Right lobe of liver (tissue), 6 donors: ENCODE results near the gene RCAN1. TPM values are rescaled to one million over a fixed set of nuclear protein-coding genes. Genes with fewer than 3 reads are reported as not detected.
A peak's percentile ranks its signal among the peaks of the same experiment; 100 is the strongest.

Experiments
- ATAC-seq, 4 donors: fragments of 200-7000 bp; cut with Tn5 transposase; one replicate each; pipeline ENCODE4 v1.9.1; 2020; ENCODE audit warnings: mild to moderate bottlenecking in 4 of 4, moderate library complexity in 4 of 4
- DNase-seq, 3 donors: peaks; one replicate each; pipeline ENCODE4 v3.0.0-alpha.2; 2020
- H3K27ac ChIP-seq, 3 donors: fragments of 200-600 bp; one replicate each; pipeline ENCODE4 v1.8.0; 2022
- H3K27me3 ChIP-seq, 2 donors: fragments of 200-600 bp; one replicate each; pipeline ENCODE4 v1.8.0; 2022
- H3K36me3 ChIP-seq, 4 donors: fragments of 200-600 bp; sonication (generic) in 1 of 4; one replicate each; pipeline versions ENCODE4 v1.5.1 to v1.8.0; 2017 to 2022; ENCODE audit warnings: control low read depth in 1 of 4
- H3K4me1 ChIP-seq, 4 donors: fragments of 200-600 bp; sonication (generic) in 1 of 4; one replicate each; pipeline versions ENCODE4 v1.5.1 to v1.8.0; 2017 to 2022; ENCODE audit warnings: control low read depth in 1 of 4
- H3K4me3 ChIP-seq, 3 donors: fragments of 200-600 bp; one replicate each; pipeline ENCODE4 v1.8.0; 2022
- H3K9me3 ChIP-seq, 4 donors: fragments of 200-600 bp; sonication (generic) in 1 of 4; one replicate each; pipeline versions ENCODE4 v1.5.1 to v1.8.0; 2017 to 2022; ENCODE audit warnings: control low read depth in 1 of 4
- CTCF ChIP-seq, 4 donors: fragments of 200-600 bp in 3 of 4; fragments of 450-650 bp in 1 of 4; IDR thresholded peaks; one replicate each; pipeline versions ENCODE4 v1.5.1 to v1.8.0; 2016 to 2022; ENCODE audit warnings: antibody characterized with exemption in 4 of 4, mild to moderate bottlenecking in 2 of 4
- POLR2A ChIP-seq: fragments of 450-650 bp; IDR thresholded peaks from one replicate; pipeline ENCODE4 v1.6.1; 2017; ENCODE audit warnings: antibody characterized with exemption, mild to moderate bottlenecking
- WGBS: methylation state at CpG from one replicate; pipeline ENCODE4 v1.1.6; 2018; ENCODE audit warnings: low coverage, low lambda C conversion rate; ENCODE audit not compliant: insufficient coverage; ENCODE audit errors: missing lambda C conversion rate; 5-methylcytosine and 5-hydroxymethylcytosine counted together
- intact Hi-C, 2 donors: fragments of 100-400 bp; cut with DNase I; formaldehyde crosslinking; loops; one replicate each; pipeline versions ENCODE4 v1.11.2 to v1.14.1; 2022
- total RNA-seq, 6 experiments: library from RNA; depleted of rRNA in 2 of 6; stranded (reverse); fragments of >200 nt in 2 of 6; fragmentation: NEBNext Ultra II Directional in 3 of 6; extraction: Animal tissue kit (Norgen Biotek cat#: 25700) in 3 of 6; gene quantifications; one replicate each; pipeline versions ENCODE4 v1.1.0 to v1.2.4, GENCODE V29; 2016 to 2023
- donor health status: DM: no; HTN: yes; CAD: no.
- donor health status: DM: no; HTN: no; CAD: no.
- donor health status: DM: no; HTN: no; CAD: no.
- donor health status: DM: no; HTN: yes; CAD: no.
- donor health status: DM: no; HTN: yes; CAD: no.

The RCAN1 gene
- total RNA-seq, 6 experiments from 2014 or later: 34.3 to 71.0 (median 55.4) TPM

GRCh38 chr21:34520281-34520680 is 94.6 kb downstream of the RCAN1 start:
- H3K27ac ChIP-seq: peak overlapping the region; percentile 86 to 97 (median 95)
- H3K4me3 ChIP-seq: peak overlapping the region; percentile 58 to 66 (median 59)
- H3K4me1 ChIP-seq: peaks cover 0 to 56% (median 19%) of the 10 kb centered on the region in 4 donors
- 55% methylated on average over 4 of the region's 6 CpGs for WGBS
- ATAC-seq: no peak
- H3K36me3 ChIP-seq: peaks cover 3 to 42% (median 11%) of the 10 kb centered on the region in 4 donors
- H3K27me3 ChIP-seq: no peaks in the 10 kb centered on the region
- intact Hi-C loops: no loop called here
- no peak for DNase-seq
- H3K9me3 ChIP-seq: no peaks in the 10 kb centered on the region
- TF ChIP-seq CTCF (IDR thresholded peaks at IDR 0.05): no peak
- no peak for TF ChIP-seq POLR2A

GRCh38 chr21:34519694-34520093 is 95.2 kb downstream of the RCAN1 start:
- H3K27ac ChIP-seq: peak overlapping the region; percentile 86 to 97 (median 95)
- H3K36me3 ChIP-seq: peaks cover 3 to 42% (median 11%) of the 10 kb centered on the region in 4 donors
- no peaks in the 10 kb centered on the region for H3K27me3 ChIP-seq
- no peak for DNase-seq
- intact Hi-C loops: no loop called here
- no peaks in the 10 kb centered on the region for H3K9me3 ChIP-seq
- no peak for ATAC-seq
- peak overlapping the region in 2 of 3 donors; percentile 59 to 66 for H3K4me3 ChIP-seq
- H3K4me1 ChIP-seq: peaks cover 0 to 56% (median 19%) of the 10 kb centered on the region in 4 donors
- TF ChIP-seq CTCF (IDR thresholded peaks at IDR 0.05): no peak
- TF ChIP-seq POLR2A: no peak
- 89% methylated on average over 8 of the region's 8 CpGs for WGBS

- H3K4me3 ChIP-seq: peak overlapping the region in 1 of 3 donors; percentile 66
- intact Hi-C loops: no loop called here
- TF ChIP-seq POLR2A (no peak), CTCF (IDR thresholded peaks at IDR 0.05) (no peak)
- peak in 1 of 3 donors; percentile 58 for DNase-seq
- H3K27me3 ChIP-seq: no peaks in the 10 kb centered on the region
- H3K9me3 ChIP-seq: no peaks in the 10 kb centered on the region
- peaks cover 0 to 56% (median 16%) of the 10 kb centered on the region in 4 donors for H3K4me1 ChIP-seq
- ATAC-seq: no peak
- peak overlapping the region in 1 of 3 donors; percentile 97 for H3K27ac ChIP-seq
- WGBS: 79% methylated on average over 3 of the region's 4 CpGs
- peaks cover 3 to 42% (median 11%) of the 10 kb centered on the region in 4 donors for H3K36me3 ChIP-seq
Observed at GRCh38 chr21:34519016-34519415, 95.9 kb downstream of the RCAN1 start.

GRCh38 chr21:34518301-34518700 is 96.6 kb downstream of the RCAN1 start:
- whole genome bisulfite sequencing: 85% methylated on average over 4 of the region's 5 CpGs
- Histone ChIP-seq H3K9me3 (no peaks in the 10 kb centered on the region), H3K4me3 (no peak overlapping the region), H3K27me3 (no peaks in the 10 kb centered on the region), H3K4me1 (peaks cover 0 to 49% (median 12%) of the 10 kb centered on the region in 4 donors), H3K36me3 (peaks cover 3 to 42% (median 11%) of the 10 kb centered on the region in 4 donors), H3K27ac (peak overlapping the region in 2 of 3 donors; percentile 7 to 97)
- intact Hi-C loops: no loop called here
- DNase-seq (no peak), ATAC-seq (no peak)
- TF ChIP-seq CTCF (IDR thresholded peaks at IDR 0.05) (no peak), POLR2A (no peak)
